HG03175 (cell line): ENCODE data around the gene SETBP1.
A peak's percentile ranks its signal among the peaks of the same experiment; 100 is the strongest.

Experiments used
- ATAC-seq: cut with Tn5 transposase; IDR thresholded peaks from one replicate; pipeline ENCODE4 v1.9.1; 2021; ENCODE audit warnings: mild to moderate bottlenecking, moderate library complexity; ENCODE audit not compliant: unreplicated experiment

Gene SETBP1

DNA sequence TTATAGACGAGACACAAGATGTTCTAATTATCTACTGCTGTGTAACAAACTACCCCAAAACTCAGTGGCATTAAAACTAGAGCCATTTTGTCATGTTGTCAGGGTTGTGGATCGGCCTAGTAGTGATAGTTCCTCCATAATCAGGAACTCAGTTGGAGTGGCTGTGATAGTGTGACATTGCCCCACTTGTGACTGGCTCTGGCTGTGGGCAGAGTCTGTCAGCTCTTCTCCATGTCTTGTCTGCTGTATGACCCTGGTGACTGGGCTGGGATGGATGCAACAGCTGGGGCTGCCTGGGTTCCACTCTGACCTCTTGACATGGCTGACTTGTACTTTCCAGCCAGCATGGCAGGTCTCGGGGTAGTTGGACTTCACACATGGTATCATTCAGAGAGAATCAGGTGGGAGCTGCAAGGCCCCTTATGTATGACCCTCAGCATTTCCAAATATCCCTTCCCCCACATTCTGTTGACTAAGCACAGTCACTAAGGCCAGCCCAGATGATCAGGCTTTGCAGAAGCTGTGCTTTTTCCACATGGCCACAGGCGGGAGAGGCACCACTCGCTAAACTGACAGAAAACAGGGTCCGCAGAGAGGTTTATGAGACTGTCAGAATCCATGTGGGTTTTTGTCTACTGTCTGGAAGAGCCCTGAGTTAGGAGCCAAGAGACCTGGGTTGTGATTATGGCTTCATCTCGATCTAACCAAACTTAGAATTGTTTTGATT, 50.3 kb downstream of the SETBP1 start:
- no peak for ATAC-seq

GRCh38 chr18:44731530-44732237, 51.0 kb downstream of the SETBP1 start:
- ATAC-seq, result peak; percentile 62

GRCh38 chr18:44732238-44732563, 51.5 kb downstream of the SETBP1 start:
- no peak for ATAC-seq

- ATAC-seq, result no peak
Measured at GRCh38 chr18:44732599-44732998, 51.9 kb downstream of the SETBP1 start.

GRCh38 chr18:44733069-44733753, 52.5 kb downstream of the SETBP1 start:
- ATAC-seq, result no peak

- no peak for ATAC-seq
Measured at GRCh38 chr18:44733754-44734465, 53.2 kb downstream of the SETBP1 start.

GRCh38 chr18:44735096-44735495, 54.4 kb downstream of the SETBP1 start:
- no peak for ATAC-seq

DNA sequence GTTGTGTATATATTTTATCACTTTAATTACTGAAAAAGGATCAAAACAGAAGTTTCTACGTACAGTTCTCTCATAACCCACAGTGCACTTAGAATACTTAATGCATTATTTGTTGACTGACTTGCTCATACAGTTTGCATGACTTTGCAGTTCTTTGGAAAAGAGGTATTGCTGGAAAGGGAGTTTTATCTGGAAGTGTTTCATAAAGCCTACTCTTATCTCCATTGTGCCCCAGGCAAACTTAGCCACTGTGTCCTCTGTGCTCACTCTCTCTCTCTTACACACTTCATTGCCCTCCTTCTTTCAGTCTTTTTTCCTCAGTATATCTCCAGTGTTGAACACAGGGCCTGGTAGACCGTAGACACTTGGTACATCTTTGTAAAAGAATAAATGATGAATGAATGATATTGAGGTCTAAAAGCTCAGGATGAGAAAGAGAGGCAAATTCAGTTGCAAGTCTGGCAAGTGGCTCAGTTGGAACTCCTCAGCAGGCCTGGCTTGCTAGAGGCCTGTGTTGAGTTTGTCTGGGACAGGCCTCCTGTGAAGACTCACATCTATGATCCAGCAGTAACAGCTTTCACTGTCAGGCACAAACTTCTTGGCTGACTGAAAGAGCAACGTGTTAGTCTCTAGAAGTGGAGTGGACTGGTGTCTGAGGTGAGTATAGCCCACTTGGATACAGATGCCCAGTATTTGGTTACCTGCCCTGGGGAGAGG, 56.1 kb downstream of the SETBP1 start:
- ATAC-seq, result no peak

DNA sequence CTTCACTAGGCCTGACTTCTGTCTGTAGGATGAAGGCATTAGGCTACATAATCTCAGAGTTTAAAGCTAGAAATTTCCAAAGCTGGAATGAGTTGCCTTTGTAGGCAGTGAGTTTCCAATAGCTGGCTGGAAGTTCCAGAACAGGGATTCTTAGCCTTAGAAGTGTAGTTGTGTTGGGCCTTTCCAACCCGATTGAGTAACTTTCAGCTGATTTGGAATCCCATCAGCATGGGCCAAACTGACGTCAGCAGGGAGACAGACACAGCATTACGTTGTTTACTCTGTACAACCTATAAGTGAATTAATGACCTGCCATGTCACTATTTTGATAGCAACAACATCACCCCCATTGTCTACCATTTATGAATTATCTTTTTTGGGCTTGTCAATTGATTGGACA, 56.9 kb downstream of the SETBP1 start:
- ATAC-seq, result no peak

DNA sequence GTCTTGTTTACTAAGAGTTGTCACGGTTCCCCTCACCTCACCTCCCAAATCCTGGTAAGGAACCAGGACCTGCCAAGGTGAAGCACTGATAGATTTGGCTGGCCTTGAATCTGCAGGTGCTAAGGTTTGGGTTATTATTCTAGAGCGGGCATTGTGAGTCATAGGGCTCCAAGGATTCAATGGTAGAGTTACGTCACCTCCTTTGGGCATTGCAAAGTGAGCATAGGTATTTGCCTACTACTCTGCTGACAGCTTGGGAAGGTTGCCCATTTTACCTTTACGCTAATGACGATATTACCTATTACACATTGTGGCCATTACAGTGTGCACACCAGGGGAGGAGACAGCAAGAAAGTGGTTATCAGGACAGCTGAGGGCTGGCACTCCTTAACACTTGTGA, 59.3 kb downstream of the SETBP1 start:
- ATAC-seq, result no peak

DNA sequence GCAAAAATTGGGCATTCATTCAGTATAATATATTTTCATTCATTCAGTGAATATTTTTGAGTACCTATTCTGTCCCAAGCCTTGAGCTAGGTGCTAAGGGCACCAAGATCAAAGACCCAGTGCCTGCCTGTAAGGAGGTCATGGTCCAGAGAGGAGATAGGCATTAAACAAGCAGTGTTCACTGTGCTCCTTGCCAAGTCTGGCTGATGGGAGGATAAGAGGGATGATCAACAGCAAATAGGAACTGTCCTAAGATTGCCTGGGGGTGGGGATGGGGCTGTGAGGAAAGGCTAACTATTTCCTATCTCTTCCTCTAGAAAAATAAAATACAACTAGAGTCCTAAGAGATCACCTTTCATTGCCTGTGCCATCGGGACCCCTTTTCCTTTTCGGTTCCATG, 60.4 kb downstream of the SETBP1 start:
- no peak for ATAC-seq

DNA sequence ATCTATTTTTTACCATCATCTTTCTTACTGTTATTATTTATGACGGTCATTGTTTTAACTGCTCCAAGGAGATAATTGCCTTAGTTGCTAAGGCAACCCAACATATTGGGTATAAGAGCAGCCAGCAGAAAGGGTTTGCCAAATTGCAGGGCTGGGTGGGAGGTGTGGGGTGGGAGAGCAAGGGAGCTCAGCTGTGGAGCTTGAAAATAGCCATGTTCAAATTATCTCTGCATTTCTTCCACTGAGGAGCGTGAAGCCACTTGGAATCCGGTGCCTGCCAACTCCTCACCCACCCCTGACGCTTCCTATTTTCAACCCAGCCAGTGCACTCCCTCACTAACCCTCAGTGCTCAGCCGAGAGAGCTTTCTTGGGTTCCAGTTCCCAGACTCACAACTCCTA, 60.8 kb downstream of the SETBP1 start:
- ATAC-seq, result no peak

DNA sequence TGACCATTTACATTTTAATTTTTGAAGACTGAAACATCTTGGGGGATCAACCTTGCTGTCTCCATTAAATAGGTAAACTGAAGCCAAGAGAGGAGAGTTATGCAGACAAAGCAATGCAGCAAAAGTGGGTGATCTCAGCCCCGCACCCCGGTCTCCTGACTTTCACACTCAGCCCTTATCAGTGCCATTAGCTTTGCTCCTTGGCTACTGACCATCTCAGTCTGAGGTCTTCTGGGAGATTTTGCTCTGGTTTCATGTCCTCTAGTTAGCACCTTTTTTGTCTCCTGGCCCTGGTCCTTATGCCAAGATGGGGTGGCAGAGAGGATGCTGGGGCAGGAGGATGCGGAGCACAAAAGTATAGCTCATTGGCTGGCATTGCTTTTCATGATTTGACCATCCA, 61.4 kb downstream of the SETBP1 start:
- ATAC-seq, result no peak

DNA sequence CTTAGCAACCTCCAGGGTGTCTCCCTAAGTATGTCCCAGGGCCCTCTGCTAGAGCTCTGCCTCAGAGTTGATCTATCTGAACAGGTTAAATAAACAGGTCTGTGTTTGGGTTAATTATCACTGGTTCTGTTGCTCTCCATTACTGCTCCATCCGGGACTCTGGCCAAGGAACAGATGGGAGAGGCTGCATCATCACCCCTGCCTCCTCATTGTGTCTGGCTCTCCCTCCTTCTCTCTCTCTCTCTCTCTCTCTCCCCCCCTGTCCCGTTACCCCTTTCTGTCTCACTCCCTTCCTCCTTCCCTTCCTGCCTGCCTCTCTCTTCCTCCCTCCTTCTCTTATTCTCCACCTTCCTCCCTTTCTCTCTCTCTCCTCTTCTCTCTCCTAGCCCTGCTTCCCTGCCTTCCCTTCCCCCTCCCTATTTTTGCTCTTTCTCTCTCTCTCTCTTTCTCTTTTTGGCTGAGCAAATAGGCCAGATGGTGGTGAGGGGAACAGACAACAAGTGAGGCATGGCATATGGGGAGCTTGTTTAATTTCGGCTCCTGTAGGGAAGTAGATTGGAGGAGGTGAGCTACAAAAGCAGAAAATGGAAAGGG, 62.1 kb downstream of the SETBP1 start:
- no peak for ATAC-seq

GRCh38 chr18:44743631-44744030, 62.9 kb downstream of the SETBP1 start:
- no peak for ATAC-seq

DNA sequence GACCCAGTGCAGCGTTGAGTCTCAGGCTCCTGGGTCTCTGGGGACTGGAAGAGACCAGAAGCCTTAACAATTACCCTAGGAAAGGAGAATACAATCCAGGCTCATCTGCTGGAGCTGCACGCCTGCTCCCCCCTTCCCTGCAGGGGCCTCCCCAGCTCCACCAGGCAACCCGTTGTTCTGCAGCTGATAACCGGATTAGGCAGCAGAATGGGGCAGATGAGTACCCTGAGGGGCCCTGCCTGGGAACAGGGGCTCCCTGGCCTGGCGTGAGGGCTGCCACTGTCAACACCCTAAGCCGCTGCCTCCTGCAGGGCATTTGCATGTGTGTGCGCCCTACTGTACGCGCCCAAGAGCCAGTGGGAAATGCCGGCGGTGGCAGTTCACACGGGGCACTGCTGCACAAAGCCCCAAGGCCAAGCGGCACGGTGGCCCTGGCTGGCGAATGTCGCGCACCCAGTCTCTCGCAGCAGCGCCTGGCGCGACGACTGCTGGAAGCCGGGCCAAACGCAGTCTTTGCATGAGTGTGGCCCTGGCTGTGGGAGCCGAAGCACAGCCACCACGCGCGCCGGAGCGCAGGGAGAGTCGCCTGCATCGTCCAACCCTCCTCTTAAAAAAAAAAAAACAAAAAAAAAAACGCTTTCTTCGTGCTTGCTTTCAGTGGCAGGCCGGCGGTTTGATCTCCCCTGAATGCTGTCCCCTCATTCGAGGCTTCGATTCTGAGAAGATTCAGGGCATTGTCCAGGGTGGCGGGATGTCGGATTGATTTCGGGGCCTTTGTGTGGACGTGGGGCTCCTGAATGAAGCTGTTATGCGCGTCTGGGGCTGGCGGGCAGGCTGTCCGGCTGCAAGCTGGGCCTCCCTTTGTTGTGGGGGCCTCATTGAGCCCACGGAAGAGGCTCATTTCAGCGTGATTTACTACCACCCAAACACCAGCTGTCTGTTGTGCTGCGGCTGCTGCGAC, 63.8 kb downstream of the SETBP1 start:
- ATAC-seq, result no peak

- ATAC-seq, result no peak
Measured at GRCh38 chr18:44747157-44747556, 66.5 kb downstream of the SETBP1 start.

DNA sequence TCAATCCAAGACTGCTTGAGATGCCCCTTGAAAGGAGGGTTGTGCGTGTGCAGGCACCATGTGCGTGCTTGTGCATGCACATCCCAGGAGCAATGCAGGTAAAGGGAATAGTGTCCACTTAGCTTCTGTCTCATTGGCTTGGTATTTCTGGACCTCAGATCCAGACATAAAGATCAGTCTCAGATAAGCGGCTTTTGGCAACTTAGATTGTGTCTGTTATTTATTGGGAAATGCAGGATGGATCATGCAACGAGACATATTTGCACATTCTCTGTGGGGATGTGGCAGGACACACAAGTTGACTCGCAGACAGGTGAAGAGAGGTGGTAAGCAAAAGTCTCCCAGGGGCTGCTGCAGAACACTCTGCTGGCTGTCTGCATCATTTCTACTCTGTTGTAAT, 67.9 kb downstream of the SETBP1 start:
- ATAC-seq, result no peak

GRCh38 chr18:44750774-44751173, 70.1 kb downstream of the SETBP1 start:
- ATAC-seq, result no peak
